ENCODE data around the gene AADACL3. TPM values are rescaled to one million over a fixed set of nuclear protein-coding genes. Genes with fewer than 3 reads are reported as not detected.
A peak's percentile ranks its signal among the peaks of the same experiment; 100 is the strongest.

AADACL3 gene
- total and polyA plus RNA-seq, 5 experiments from 2014 or later = not detected

DNA sequence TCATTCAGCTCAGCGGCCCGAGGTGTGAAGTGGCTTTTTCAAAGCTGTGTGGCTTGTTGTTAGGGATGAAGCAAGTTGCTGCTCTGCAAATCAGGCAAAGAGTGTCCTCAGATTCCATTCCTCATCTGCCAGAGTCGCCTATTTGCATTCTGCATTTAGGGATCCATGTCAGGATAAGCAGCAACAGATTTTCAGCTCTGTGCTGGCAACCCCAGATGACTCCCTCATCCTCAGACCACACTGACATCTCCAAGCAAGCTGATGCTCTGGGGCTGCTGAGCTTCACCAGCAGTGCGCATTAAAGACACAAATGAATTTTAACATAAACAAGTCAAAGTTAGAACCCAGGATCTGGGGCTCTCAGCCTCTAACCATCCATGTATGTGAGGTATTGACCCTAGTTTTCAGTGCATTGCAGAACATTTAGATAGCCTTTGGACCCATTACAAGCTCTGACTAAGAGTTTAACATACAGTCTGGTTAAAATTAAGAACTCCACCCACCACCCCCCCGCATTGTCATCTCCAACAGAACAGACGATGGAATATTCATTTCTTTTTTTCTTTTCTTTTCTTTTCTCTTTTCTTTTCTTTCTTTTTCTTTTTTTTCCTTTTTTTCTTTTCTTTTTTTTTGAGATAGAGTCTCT is 41.0 kb downstream of the AADACL3 start:
- Mint-ChIP-seq H3K4me3 (no peak overlapping the region), H3K9me3 (no peaks in the 10 kb centered on the region), H3K27ac (no peak overlapping the region), H3K36me3 (no peaks in the 10 kb centered on the region), H3K27me3 (peaks cover 16 to 53% (median 24%) of the 10 kb centered on the region in 5 donors), H3K4me1 (peaks cover 0 to 2% (median 0%) of the 10 kb centered on the region in 4 donors)
- POLR2A ChIA-PET = no interaction called here
- DNase-seq (no peak), ATAC-seq (no peak)

DNA sequence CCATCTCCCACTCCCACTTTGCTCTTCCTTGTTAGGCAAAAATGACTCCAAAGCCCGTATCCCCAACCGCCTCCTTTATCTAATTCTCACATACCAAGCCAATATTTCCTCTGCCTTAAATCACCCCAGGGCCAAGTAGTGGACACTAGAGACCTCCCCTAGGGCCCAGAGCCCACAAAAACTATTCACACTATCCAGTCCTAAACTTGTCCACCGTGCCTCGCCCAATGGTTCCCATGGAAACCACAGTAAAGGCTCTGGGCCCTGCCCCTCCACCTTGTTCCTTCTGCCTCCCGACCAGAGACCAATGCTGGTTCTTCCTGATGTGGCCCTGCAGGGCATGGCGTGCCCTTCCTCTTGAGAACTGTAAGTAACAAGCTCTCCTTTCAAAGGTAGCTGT is 41.9 kb downstream of the AADACL3 start:
- no peak overlapping the region for H3K4me3 Mint-ChIP-seq
- peak overlapping the region in 2 of 10 donors; percentile 11 to 39 for H3K27ac Mint-ChIP-seq
- DNase-seq = no peak

DNA sequence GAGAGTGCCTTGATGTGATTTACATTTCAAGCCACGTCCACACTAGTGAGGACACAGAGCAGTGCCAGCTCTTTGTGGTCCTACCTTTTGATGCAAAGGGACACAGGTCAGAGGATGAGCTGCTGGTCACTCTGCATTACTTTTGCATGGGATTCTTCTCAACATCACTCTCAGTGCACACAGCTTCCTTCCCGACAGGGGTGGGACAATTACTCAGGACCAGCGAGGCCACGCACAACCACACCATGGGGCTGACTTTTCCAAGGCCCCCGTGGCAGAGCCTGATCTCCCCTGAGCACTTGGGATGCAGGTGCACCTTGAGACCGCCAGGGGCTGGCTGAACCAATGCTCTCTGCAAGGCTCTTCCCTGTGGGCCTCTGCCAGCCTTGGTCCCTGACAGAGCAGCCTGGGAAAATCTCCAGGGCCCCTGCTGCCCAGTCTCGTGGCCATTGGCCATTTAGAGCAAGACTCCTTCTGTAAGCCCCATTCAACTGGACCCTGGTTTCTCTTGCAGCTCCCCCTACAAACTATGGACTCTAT is 44.4 kb downstream of the AADACL3 start:
- Mint-ChIP-seq H3K27me3 (peaks cover 10 to 38% (median 24%) of the 10 kb centered on the region in 5 donors), H3K9me3 (no peaks in the 10 kb centered on the region), H3K4me1 (peaks cover 0 to 2% (median 0%) of the 10 kb centered on the region in 4 donors), H3K27ac (no peak overlapping the region), H3K36me3 (no peaks in the 10 kb centered on the region), H3K4me3 (no peak overlapping the region)
- POLR2A ChIA-PET = no interaction called here
- ATAC-seq (no peak), DNase-seq (no peak)

More for the DNA sequence above, 41.9 kb downstream of the AADACL3 start:
- no peak for ATAC-seq
- Mint-ChIP-seq H3K36me3 (no peaks in the 10 kb centered on the region), H3K27me3 (peaks cover 15 to 53% (median 24%) of the 10 kb centered on the region in 5 donors), H3K4me1 (peaks cover 0 to 2% (median 0%) of the 10 kb centered on the region in 4 donors), H3K9me3 (no peaks in the 10 kb centered on the region)
- POLR2A ChIA-PET = no interaction called here

DNA sequence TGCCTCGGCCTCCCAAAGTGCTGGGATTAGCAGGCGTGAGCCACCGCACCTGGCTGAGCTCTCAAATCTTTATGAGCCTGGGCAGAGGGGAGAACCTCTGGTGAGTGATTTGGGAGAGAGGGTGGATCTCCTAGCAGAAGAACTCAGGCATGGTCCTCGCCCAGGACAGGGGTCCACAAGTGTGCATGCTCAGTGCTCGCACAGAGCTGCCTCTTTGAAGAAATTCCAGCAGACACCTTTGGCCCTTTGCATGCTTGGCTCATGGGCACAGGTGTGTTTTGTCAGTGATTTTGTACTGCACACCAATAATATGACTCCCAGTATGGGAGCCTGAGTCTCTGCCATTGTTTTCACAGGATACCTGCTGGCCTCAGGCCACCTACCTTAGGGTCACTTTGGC is 45.9 kb downstream of the AADACL3 start:
- H3K27me3 Mint-ChIP-seq = peaks cover 15 to 40% (median 18%) of the 10 kb centered on the region in 5 donors
- POLR2A ChIA-PET = no interaction called here
- H3K4me3 Mint-ChIP-seq = no peak overlapping the region
- no peaks in the 10 kb centered on the region for H3K36me3 Mint-ChIP-seq
- ATAC-seq (no peak), DNase-seq (no peak)
- H3K4me1 Mint-ChIP-seq = peaks cover 0 to 2% (median 0%) of the 10 kb centered on the region in 4 donors
- H3K27ac Mint-ChIP-seq = no peak overlapping the region
- no peaks in the 10 kb centered on the region for H3K9me3 Mint-ChIP-seq

DNA sequence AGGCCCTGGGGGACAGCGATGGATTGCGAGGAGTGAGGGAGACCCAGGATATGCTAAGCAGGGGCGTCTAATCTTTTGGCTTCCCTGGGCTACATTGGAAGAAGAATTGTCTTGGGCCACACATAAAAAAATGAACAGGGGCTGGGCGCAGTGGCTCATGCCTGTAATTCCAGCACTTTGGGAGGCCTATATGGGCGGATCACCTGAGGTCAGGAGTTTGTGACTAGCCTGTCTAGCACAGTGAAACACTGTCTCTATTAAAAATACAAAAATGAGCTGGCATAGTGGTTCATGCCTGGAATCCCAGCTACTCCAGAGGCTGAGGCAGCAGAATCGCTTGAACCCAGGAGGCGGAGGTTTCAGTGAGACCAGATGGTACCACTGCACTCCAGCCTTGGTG is 46.9 kb downstream of the AADACL3 start:
- H3K27me3 Mint-ChIP-seq = peaks cover 17 to 42% (median 20%) of the 10 kb centered on the region in 5 donors
- H3K4me3 Mint-ChIP-seq = no peak overlapping the region
- no peaks in the 10 kb centered on the region for H3K36me3 Mint-ChIP-seq

DNA sequence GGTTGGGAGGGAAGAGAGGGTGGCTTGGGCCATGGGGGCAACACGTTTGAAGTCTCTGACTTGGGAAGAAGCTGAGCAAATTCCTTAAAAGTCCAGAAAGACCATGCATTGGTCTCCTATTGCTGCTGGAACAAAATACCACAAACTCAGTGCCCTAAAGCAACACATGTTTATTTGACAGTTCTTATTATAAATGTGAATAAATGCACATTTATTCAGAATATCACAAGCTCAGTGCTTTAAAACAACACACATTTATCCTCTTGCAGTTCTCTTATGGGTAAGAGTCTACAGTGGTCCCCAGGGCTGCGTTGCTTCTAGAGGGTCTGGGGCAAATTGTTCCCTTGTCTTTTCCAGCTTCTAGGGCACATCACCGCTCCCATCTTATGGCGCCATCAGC is 47.6 kb downstream of the AADACL3 start:
- Mint-ChIP-seq H3K27ac (no peak overlapping the region), H3K4me3 (no peak overlapping the region), H3K36me3 (no peaks in the 10 kb centered on the region), H3K27me3 (peaks cover 14 to 42% (median 19%) of the 10 kb centered on the region in 5 donors), H3K4me1 (no peaks in the 10 kb centered on the region), H3K9me3 (no peaks in the 10 kb centered on the region)
- POLR2A ChIA-PET = no interaction called here
- DNase-seq (no peak), ATAC-seq (no peak)

More for the DNA sequence above, 46.9 kb downstream of the AADACL3 start:
- no peak overlapping the region for H3K27ac Mint-ChIP-seq
- ATAC-seq (no peak), DNase-seq (no peak)
- no peaks in the 10 kb centered on the region for H3K9me3 Mint-ChIP-seq
- peaks cover 0 to under 1% (median 0%) of the 10 kb centered on the region in 4 donors for H3K4me1 Mint-ChIP-seq
- POLR2A ChIA-PET = no interaction called here

DNA sequence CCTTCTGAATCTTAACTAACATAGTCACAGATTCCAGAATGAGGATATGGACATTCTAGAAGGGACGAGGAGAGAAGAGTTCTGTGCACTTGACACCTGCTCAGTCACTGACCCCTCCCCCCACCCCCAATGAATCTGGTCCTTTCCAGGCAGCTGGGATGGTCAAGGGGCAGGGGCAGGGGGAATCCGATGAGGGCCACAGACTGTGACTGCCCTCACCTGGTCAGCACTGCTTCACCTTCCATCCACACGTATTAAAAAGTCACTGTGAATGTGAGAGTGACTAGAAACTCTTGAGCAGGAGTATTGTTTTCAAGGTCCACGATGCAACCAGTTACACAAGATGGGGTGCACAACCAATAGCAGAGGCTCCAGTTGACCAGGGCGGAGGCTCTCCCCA is 48.1 kb downstream of the AADACL3 start:
- Mint-ChIP-seq H3K4me3 (no peak overlapping the region), H3K4me1 (no peaks in the 10 kb centered on the region), H3K9me3 (no peaks in the 10 kb centered on the region), H3K27me3 (peaks cover 10 to 42% (median 22%) of the 10 kb centered on the region in 5 donors), H3K36me3 (no peaks in the 10 kb centered on the region), H3K27ac (no peak overlapping the region)
- DNase-seq (no peak), ATAC-seq (no peak)
- POLR2A ChIA-PET = no interaction called here

DNA sequence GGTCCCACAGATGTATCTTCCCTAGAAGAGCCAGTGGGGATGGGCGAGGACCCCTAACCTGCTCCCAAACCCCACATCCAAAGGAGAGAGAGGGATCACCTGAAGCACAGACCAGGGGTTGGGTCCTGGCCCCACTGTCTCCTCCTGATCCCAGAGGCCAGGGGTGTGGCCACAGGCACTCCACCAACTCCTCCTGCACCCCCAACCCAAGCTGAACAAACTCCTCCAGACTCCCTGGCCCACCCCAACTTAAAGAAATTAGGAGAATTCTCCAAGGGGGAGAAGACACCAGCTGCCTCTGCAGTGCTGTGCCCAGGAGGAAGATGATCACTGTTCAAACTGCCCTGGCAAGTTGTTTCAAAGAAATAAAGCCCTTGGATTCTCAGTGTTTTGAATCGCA is 53.1 kb downstream of the AADACL3 start:
- H3K4me1 Mint-ChIP-seq = no peaks in the 10 kb centered on the region
- H3K27me3 Mint-ChIP-seq = peaks cover 19 to 73% (median 36%) of the 10 kb centered on the region in 5 donors
- H3K36me3 Mint-ChIP-seq = no peaks in the 10 kb centered on the region
- no peak overlapping the region for H3K27ac Mint-ChIP-seq
- no peaks in the 10 kb centered on the region for H3K9me3 Mint-ChIP-seq
- POLR2A ChIA-PET = no interaction called here
- DNase-seq = no peak
- H3K4me3 Mint-ChIP-seq = no peak overlapping the region
- no peak for ATAC-seq

DNA sequence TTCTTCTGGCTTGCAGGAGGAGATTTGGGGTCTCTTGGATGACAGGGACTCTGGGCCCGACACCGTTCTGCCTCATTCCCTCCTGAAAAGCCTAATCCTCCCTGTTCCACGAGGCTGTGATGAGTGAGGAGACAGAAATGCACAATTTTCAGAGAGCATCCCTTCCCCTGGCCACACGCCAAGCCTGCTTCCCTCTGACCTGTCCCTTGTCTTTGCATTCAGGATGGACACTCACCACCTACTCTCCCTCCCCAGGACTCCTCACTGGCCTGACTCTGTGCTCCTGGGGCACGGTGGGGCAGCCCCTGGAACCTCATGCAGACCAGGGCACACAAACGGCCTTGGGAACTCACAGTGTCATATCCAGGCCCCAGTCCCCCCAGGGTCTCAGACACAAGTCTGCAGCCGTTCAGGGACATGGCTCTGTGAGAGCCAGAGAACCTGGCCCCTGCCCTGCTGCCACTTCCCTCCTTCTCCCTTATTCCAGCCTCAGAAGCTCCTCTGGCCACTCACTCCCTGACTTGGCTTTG is 54.1 kb downstream of the AADACL3 start:
- no peak overlapping the region for H3K4me3 Mint-ChIP-seq
- no peaks in the 10 kb centered on the region for H3K36me3 Mint-ChIP-seq
- ATAC-seq (no peak), DNase-seq (no peak)
- POLR2A ChIA-PET = no interaction called here
- H3K27me3 Mint-ChIP-seq = peaks cover 20 to 74% (median 37%) of the 10 kb centered on the region in 5 donors
- H3K9me3 Mint-ChIP-seq = no peaks in the 10 kb centered on the region
- H3K27ac Mint-ChIP-seq = no peak overlapping the region
- no peaks in the 10 kb centered on the region for H3K4me1 Mint-ChIP-seq

DNA sequence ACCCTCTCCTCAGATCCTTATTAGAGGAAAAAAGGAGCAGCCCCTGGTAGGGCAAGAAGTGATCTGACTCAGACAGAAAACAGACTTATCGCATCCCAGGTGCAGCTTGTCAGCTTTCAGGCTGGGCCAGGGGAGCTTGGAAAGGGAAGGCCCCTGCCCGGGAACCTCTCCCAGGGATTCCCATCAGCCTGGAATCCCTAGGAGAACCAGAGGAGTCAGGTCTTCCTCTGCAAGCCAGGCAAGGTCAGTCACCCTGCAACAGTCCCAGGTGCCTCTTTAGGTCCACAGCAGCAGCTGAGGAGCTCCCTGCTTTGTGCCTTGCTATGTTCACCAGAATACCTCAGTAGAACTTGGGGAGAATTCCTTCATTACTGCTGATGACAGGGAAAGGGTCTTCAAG is 54.7 kb downstream of the AADACL3 start:
- H3K4me1 Mint-ChIP-seq = no peaks in the 10 kb centered on the region
- H3K9me3 Mint-ChIP-seq = no peaks in the 10 kb centered on the region
- no peaks in the 10 kb centered on the region for H3K36me3 Mint-ChIP-seq
- peaks cover 20 to 74% (median 39%) of the 10 kb centered on the region in 5 donors for H3K27me3 Mint-ChIP-seq
- DNase-seq (no peak), ATAC-seq (no peak)
- H3K4me3 Mint-ChIP-seq = no peak overlapping the region
- POLR2A ChIA-PET = no interaction called here
- H3K27ac Mint-ChIP-seq = no peak overlapping the region

DNA sequence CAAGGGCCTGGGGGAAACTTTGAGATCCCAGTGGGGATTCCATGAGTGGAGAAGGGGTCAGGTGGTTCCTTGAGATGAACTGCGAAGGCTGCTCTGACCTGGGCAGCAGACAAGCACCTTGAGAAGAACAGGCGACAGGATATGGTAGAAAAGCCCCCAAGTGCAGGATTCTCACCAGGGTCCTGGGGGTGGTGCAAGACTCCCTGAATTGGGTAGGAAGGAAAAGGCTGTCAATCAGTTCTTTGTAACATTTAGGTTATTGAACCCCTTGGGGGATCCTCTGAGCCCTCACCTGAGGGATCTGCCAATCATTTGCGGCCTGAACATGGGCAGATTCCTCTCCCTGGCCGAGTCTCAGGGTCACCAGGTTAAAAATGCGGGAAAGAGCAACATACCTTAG is 55.3 kb downstream of the AADACL3 start:
- H3K36me3 Mint-ChIP-seq = no peaks in the 10 kb centered on the region
- POLR2A ChIA-PET = no interaction called here
- DNase-seq (no peak), ATAC-seq (no peak)
- H3K27ac Mint-ChIP-seq = no peak overlapping the region
- H3K27me3 Mint-ChIP-seq = peaks cover 20 to 77% (median 39%) of the 10 kb centered on the region in 5 donors
- no peak overlapping the region for H3K4me3 Mint-ChIP-seq
- H3K4me1 Mint-ChIP-seq = no peaks in the 10 kb centered on the region
- H3K9me3 Mint-ChIP-seq = no peaks in the 10 kb centered on the region

DNA sequence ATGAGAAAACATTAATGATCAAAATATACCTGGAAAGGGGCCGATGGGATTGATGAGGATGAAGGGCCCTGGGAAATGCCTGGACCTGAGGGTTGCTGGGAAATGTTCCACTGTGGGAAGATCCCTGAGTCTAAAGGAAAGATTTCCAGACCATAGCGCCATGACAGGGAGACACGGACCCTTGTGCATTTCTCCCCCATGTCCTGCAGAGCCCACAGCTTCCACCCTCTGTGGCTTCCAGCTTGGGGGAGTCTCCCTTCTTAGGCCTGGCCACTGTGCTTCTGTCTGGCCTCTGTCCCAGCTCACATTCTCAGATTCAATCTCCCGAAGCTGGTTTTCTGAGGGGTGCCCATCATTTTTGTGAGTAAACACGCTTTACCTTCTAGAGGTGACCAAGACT is 56.6 kb downstream of the AADACL3 start:
- DNase-seq (no peak), ATAC-seq (no peak)
- Mint-ChIP-seq H3K4me3 (no peak overlapping the region), H3K27me3 (peaks cover 19 to 85% (median 36%) of the 10 kb centered on the region in 5 donors), H3K27ac (no peak overlapping the region), H3K4me1 (no peaks in the 10 kb centered on the region), H3K9me3 (no peaks in the 10 kb centered on the region), H3K36me3 (no peaks in the 10 kb centered on the region)
- POLR2A ChIA-PET = no interaction called here

DNA sequence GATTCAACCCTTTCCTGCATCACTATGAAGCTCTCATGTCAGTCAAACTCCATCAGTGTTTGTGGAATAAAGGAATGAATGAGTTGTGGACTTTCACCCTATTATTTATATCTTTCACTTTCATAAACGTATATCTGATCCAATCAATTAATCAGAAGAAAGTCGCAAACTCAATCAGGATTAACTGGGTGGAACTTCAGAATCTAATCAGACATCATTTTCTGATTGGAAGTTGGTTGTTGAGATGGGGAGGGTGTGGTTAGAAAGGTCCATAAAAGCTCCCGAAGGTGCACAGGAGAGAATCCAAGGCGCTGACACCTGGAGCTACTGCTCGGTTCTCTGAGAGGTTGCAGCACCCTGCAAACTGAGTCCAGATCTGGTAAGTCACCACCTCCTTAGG is 57.5 kb downstream of the AADACL3 start, which contains the start of gene PRAMEF12:
PRAMEF12 (plus strand) TSS at position 301 of the 400 bp plus-strand sequence. CDS start 1,130 bp downstream, outside the sequence.
- Mint-ChIP-seq H3K27ac (no peak within 1 kb of the TSS), H3K4me3 (no peak within 1 kb of the TSS), H3K27me3 (peaks cover 20 to 85% (median 33%) of the 10 kb centered on the region in 5 donors), H3K4me1 (no peaks in the 10 kb centered on the region), H3K9me3 (no peaks in the 10 kb centered on the region), H3K36me3 (no peaks in the 10 kb centered on the region)
- DNase-seq (no peak), ATAC-seq (no peak)
- POLR2A ChIA-PET = no interaction called here
